Panc1 (cell line): Measurements from ENCODE around the gene PARP16. TPM values are rescaled to one million over a fixed set of nuclear protein-coding genes. Genes with fewer than 3 reads are reported as not detected.

Experiments used
- ATAC-seq: fragments of 200-7000 bp; cut with Tn5 transposase; 2 replicates; pipeline ENCODE4 v1.9.1; 2020; ENCODE audit warnings: mild to moderate bottlenecking, moderate library complexity
- BruUV-seq: library from RNA; stranded (reverse); fragments of 400-500 nt; replicated peaks from 2 replicates; lab custom pipeline; 2021; lab: Mats Ljungman, UMichigan
- CTCF ChIA-PET: fragments of 300-600 bp; sonication (Branson Sonifier 250); formaldehyde crosslinking; loops from one replicate; lab custom pipeline; 2022; ENCODE audit warnings: antibody characterized with exemption; lab: Charles Lee
- POLR2A ChIA-PET: fragments of 300-600 bp; sonication (Branson Sonifier 250); formaldehyde crosslinking; loops from one replicate; lab custom pipeline; 2022; ENCODE audit warnings: antibody characterized with exemption; lab: Charles Lee
- DNase-seq: peaks from one replicate; pipeline ENCODE4 v3.0.0-alpha.2; 2010; ENCODE audit warnings: low read depth, low spot score
- H3K27ac ChIP-seq: 2 replicates; pipeline ENCODE4 v1.5.1; 2011; ENCODE audit warnings: mild to moderate bottlenecking, low read length, inconsistent platforms
- H3K27me3 ChIP-seq: fragments of 200-500 bp; sonication (Bioruptor generic); 2 replicates; pipeline ENCODE4 v1.6.0; 2014; ENCODE audit warnings: low read length, inconsistent platforms; ENCODE audit not compliant: control insufficient read depth, insufficient read depth
- H3K36me3 ChIP-seq: fragments of 200-500 bp; sonication (Bioruptor generic); 2 replicates; pipeline ENCODE4 v1.5.1; 2014; ENCODE audit warnings: inconsistent platforms, mild to moderate bottlenecking, low read length, moderate library complexity; ENCODE audit not compliant: control insufficient read depth, insufficient read depth
- H3K4me1 ChIP-seq: 2 replicates; pipeline ENCODE4 v1.5.1; 2011; ENCODE audit warnings: inconsistent platforms, mild to moderate bottlenecking, low read length, moderate library complexity; ENCODE audit not compliant: control insufficient read depth, insufficient read depth
- H3K4me3 ChIP-seq, 2 experiments: 2 replicates each; pipeline ENCODE4 v1.5.1; 2011 to 2012; ENCODE audit warnings: low read depth in 2 of 2, low read length in 2 of 2, mild to moderate bottlenecking in 2 of 2, inconsistent platforms in 1 of 2, moderate library complexity in 1 of 2
- H3K9me3 ChIP-seq: fragments of 200-500 bp; sonication (Bioruptor generic); 2 replicates; pipeline ENCODE4 v1.5.1; 2014; ENCODE audit warnings: low read depth, mild to moderate bottlenecking, inconsistent platforms, low read length, moderate library complexity; ENCODE audit not compliant: control insufficient read depth, insufficient read depth
- CTCF ChIP-seq: fragments of 450-650 bp; IDR thresholded peaks from 2 replicates; pipeline ENCODE4 v1.5.1; 2017; ENCODE audit warnings: mild to moderate bottlenecking
- POLR2AphosphoS5 ChIP-seq: IDR thresholded peaks from 2 replicates; pipeline ENCODE4 v1.6.1; 2012; ENCODE audit warnings: mild to moderate bottlenecking, low read depth, low read length, moderate library complexity
- REST ChIP-seq, 2 experiments: IDR thresholded peaks; 2 replicates each; pipeline ENCODE4 v1.6.1; 2011 to 2012; ENCODE audit warnings: low read depth in 2 of 2, control low read depth in 1 of 2, low read length in 1 of 2, mild to moderate bottlenecking in 1 of 2, moderate library complexity in 1 of 2; ENCODE audit not compliant: insufficient read depth in 1 of 2
- SIN3A ChIP-seq: IDR thresholded peaks from 2 replicates; pipeline ENCODE4 v1.6.1; 2012; ENCODE audit warnings: low read depth, mild to moderate bottlenecking, low read length, moderate library complexity, borderline replicate concordance; ENCODE audit not compliant: insufficient read depth
- TCF7L2 ChIP-seq: IDR thresholded peaks from 2 replicates; pipeline ENCODE4 v1.6.1; 2011; ENCODE audit warnings: mild to moderate bottlenecking, low read depth, low read length, inconsistent platforms
- in situ Hi-C: cut with HindIII; loops from 2 replicates; pipeline ENCODE4 v1.10.0; 2016; ENCODE audit warnings: low sequenced_read_pairs, low pct_unique_long_range_greater_than_20kb
- intact Hi-C: fragments of 100-400 bp; cut with micrococcal nuclease; formaldehyde crosslinking; loops from one replicate; pipeline ENCODE4 v1.10.0; 2022; ENCODE audit not compliant: unreplicated experiment
- total RNA-seq: library from RNA; stranded (reverse); gene quantifications from one replicate; pipeline ENCODE4 v1.2.1, GENCODE V29; 2021; ENCODE audit not compliant: unreplicated experiment

The PARP16 gene
- total RNA-seq, 1 experiment from 2014 or later: 15.4 TPM

GRCh38 chr15:65233696-65234095, 53.0 kb downstream of the PARP16 start:
- intact Hi-C loops: no loop called here
- in situ Hi-C loops: no loop called here
- CTCF ChIA-PET: no interaction called here

GRCh38 chr15:65232520-65232919, 54.2 kb downstream of the PARP16 start:
- intact Hi-C loops (no loop called here), in situ Hi-C loops (no loop called here)
- TF ChIP-seq SIN3A (no peak), TCF7L2 (no peak), POLR2AphosphoS5 (no peak), REST (IDR thresholded peaks at IDR 0.05; ENCODE audit: insufficient read depth in 1 of 2, low read depth in 2 of 2, low read length in 1 of 2) (no peak), CTCF (no peak)
- no peaks in the 10 kb centered on the region for H3K36me3 ChIP-seq
- DNase-seq: no peak
- no peak overlapping the region for H3K27ac ChIP-seq
- CTCF ChIA-PET: no interaction called here
- ATAC-seq: no peak
- H3K4me3 ChIP-seq: no peak overlapping the region
- H3K27me3 ChIP-seq: no peaks in the 10 kb centered on the region
- POLR2A ChIA-PET: no interaction called here
- no peaks in the 10 kb centered on the region for H3K4me1 ChIP-seq
- no peaks in the 10 kb centered on the region for H3K9me3 ChIP-seq
- no TSS peak for BruUV-seq

More at GRCh38 chr15:65233696-65234095, 53.0 kb downstream of the PARP16 start:
- BruUV-seq: no TSS peak
- H3K36me3 ChIP-seq: no peaks in the 10 kb centered on the region
- DNase-seq: no peak
- no peak for TF ChIP-seq POLR2AphosphoS5
- no peak for TF ChIP-seq SIN3A
- TF ChIP-seq CTCF: no peak
- no peak for TF ChIP-seq TCF7L2
- TF ChIP-seq REST (IDR thresholded peaks at IDR 0.05; ENCODE audit: insufficient read depth in 1 of 2, low read depth in 2 of 2, low read length in 1 of 2): no peak
- ATAC-seq: no peak
- no peaks in the 10 kb centered on the region for H3K9me3 ChIP-seq
- no peaks in the 10 kb centered on the region for H3K4me1 ChIP-seq
- no peaks in the 10 kb centered on the region for H3K27me3 ChIP-seq
- H3K4me3 ChIP-seq: no peak overlapping the region
- no peak overlapping the region for H3K27ac ChIP-seq
- POLR2A ChIA-PET: interaction anchor here (0.7 kb wide), 1 partner anchor 36 kb away, joined by 4 read pairs; no protein-coding TSS in a partner anchor
